CD4-positive, alpha-beta T cell treated with Interleukin-4 for 4 hours (primary cell): ENCODE data around the gene ZNF541.

Experiments
- DNase-seq: peaks from one replicate; pipeline ENCODE4 v3.0.0-alpha.2; 2020

Gene ZNF541

GRCh38 chr19:47544476-47544875, 28.5 kb downstream of the ZNF541 start:
- no peak for DNase-seq

- no peak for DNase-seq
These were observed 28.9 kb downstream of the ZNF541 start for GRCh38 chr19:47544075-47544474.

- no peak for DNase-seq
These were observed 30.9 kb downstream of the ZNF541 start for GRCh38 chr19:47542030-47542475.

- peak; percentile 72 for DNase-seq
These were observed 31.4 kb downstream of the ZNF541 start for GRCh38 chr19:47541518-47541917.

GRCh38 chr19:47540748-47541147, 32.2 kb downstream of the ZNF541 start:
- DNase-seq: no peak

GRCh38 chr19:47539747-47540311, 33.1 kb downstream of the ZNF541 start:
- DNase-seq: peak; percentile 22

GRCh38 chr19:47538812-47539211, 34.1 kb downstream of the ZNF541 start:
- no peak for DNase-seq

- no peak for DNase-seq
These were observed 35.5 kb downstream of the ZNF541 start for GRCh38 chr19:47537493-47537892.

- DNase-seq: no peak
These were observed 38.3 kb downstream of the ZNF541 start for GRCh38 chr19:47534628-47535027.

GRCh38 chr19:47531640-47532387, 41.1 kb downstream of the ZNF541 start:
- DNase-seq: no peak

GRCh38 chr19:47529018-47529742, 43.8 kb downstream of the ZNF541 start:
- no peak for DNase-seq

- no peak for DNase-seq
These were observed 46.1 kb downstream of the ZNF541 start for GRCh38 chr19:47526798-47527197.

- no peak for DNase-seq
These were observed 49.5 kb downstream of the ZNF541 start for GRCh38 chr19:47523473-47523872.
